ENCODE results near the gene MYO16. TPM values are rescaled to one million over a fixed set of nuclear protein-coding genes. Genes with fewer than 3 reads are reported as not detected.

MYO16 gene
- total RNA-seq, 1 donor from 2014 or later, result not detected

DNA sequence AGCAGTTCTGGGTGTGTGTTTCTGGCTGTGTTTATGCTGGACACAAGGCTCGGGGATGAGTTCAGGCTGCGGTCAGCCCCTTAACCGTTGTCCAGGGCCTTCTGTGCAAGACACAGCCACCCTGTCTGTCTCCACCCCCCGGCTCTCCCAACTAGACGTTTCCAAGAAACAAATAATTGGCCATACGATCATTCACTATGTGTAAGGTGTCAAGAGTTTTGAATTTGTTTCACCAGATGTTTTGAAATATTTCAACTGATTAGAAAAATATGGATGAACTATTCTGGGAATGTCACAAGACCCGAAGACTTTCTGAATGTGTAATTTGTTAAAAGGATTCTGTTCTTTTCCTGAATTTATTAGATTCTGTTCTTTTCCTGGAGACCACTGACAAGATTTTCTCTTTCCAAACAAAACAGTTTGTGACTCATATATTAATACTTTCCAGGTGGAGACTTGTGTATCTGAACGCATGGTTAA, 318.2 kb downstream of the MYO16 start:
- no peak for DNase-seq (ENCODE audit: low spot score)
- intact Hi-C loops (cut with micrococcal nuclease), result no loop called here
- Mint-ChIP-seq H3K9me3 (no peaks in the 10 kb centered on the region), H3K4me1 (ENCODE audit: low read depth) (no peaks in the 10 kb centered on the region), H3K27me3 (ENCODE audit: insufficient read depth) (peaks cover 2% of the 10 kb centered on the region), H3K27ac (no peak overlapping the region), H3K36me3 (ENCODE audit: low read depth) (no peaks in the 10 kb centered on the region), H3K4me3 (no peak overlapping the region)

DNA sequence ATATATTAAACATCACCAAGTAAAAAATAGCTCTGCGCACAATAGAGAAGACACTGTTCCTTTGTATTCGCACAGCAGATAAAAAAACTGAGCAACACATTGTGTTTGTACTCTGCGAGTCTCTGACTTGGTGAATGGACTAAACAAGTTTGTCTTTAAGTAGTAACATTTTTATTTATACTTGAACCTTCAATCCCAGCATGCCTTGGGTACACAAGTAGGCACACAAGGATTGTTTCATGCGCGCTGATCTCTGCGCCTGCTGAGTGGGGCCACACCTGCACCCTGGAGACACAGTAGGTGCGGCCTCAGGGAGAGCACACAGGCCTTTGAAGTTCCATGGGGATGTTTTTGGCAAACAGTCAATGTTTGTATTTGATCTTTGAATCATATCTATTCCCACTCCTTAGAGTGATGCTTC, 318.9 kb downstream of the MYO16 start:
- DNase-seq (ENCODE audit: low spot score), result no peak
- Mint-ChIP-seq H3K4me3 (no peak overlapping the region), H3K36me3 (ENCODE audit: low read depth) (no peaks in the 10 kb centered on the region), H3K27me3 (ENCODE audit: insufficient read depth) (peaks cover 2% of the 10 kb centered on the region), H3K4me1 (ENCODE audit: low read depth) (no peaks in the 10 kb centered on the region), H3K9me3 (no peaks in the 10 kb centered on the region), H3K27ac (no peak overlapping the region)
- intact Hi-C loops (cut with micrococcal nuclease), result no loop called here

DNA sequence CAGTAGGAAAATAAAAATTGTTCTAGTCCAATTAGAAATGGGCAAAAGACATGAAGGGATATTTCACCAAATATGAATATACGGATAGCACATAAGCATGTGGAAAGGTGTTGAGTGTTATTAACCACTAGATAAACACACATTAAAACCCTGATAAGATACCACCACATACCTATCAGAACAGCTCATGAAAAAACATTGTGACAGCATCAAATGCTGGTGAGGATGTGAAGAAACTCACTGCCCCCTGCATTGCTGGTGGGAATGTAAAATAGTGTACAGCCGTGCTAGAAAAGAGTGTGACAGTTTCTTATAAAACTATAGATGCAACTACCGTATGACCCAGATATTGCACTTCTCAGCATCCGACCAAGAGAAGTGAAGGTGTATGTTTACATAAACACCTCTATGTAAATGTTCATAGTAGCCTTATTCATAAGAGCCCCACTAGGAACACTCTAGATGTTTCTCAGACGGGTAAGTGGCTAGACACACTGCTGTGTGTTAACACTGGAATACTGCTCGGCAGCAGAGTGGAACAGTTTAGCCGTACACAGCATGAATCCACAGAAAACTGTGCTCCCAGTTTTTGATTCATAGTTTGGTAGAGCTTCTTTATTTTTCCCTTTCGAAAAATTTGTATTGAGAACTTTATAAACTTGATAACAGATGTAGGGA, 321.1 kb downstream of the MYO16 start:
- H3K9me3 Mint-ChIP-seq, result no peaks in the 10 kb centered on the region
- no peaks in the 10 kb centered on the region for H3K36me3 Mint-ChIP-seq (ENCODE audit: low read depth)
- no peak overlapping the region for H3K4me3 Mint-ChIP-seq
- no peak for DNase-seq (ENCODE audit: low spot score)
- intact Hi-C loops (cut with micrococcal nuclease), result no loop called here
- peaks cover 2% of the 10 kb centered on the region for H3K27me3 Mint-ChIP-seq (ENCODE audit: insufficient read depth)
- no peak overlapping the region for H3K27ac Mint-ChIP-seq
- no peaks in the 10 kb centered on the region for H3K4me1 Mint-ChIP-seq (ENCODE audit: low read depth)

DNA sequence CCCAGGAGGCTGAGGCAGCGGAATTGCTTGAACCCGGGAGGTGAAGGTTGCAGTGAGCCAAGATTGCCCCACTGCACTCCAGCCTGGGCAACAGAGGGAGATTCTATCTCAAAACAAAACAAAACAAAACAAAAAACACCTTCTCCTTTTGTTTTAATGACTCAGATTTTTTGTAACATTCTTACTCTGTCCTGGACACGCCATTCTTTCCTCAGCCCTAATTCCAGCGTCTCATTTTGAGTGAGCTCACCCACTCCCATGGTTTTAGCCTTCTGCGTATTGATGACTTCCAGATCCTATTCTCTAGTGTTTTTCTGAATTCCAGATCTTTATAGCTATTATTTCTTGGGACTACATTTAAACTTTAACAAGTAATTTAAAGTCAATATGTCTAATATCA, 326.3 kb downstream of the MYO16 start:
- Mint-ChIP-seq H3K27ac (no peak overlapping the region), H3K36me3 (ENCODE audit: low read depth) (no peaks in the 10 kb centered on the region), H3K4me1 (ENCODE audit: low read depth) (no peaks in the 10 kb centered on the region), H3K9me3 (no peaks in the 10 kb centered on the region), H3K27me3 (ENCODE audit: insufficient read depth) (peaks cover 6% of the 10 kb centered on the region), H3K4me3 (no peak overlapping the region)
- intact Hi-C loops (cut with micrococcal nuclease), result no loop called here
- no peak for DNase-seq (ENCODE audit: low spot score)

DNA sequence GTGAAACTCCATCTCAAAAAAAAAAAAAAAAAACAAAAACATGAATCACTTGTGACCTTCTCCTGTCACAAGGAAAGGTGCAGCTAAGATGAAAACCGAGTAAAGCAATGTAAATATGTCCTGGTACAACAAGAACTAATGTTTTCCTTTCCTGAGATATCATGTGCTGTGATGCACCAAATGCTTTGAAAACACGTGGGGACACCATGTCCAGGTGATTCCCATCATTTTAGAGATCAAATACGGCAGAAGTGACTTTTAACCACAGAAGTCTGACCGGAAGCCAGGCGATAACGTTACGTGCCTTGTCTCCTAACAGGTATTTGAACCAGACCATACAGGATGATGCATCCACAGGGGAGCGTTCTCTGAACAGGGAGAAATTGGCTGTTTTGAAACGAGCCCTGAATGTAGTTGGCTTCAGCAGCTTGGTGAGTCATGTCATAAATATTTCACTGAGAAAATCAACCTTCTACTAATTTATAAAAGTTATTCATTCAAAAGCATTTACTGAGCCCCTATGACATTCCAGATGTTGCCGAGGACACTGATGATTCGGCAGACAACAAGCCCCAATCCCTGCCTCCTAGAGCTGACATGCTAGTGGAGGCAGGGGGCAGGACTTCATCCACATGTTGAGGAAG, 328.1 kb downstream of the MYO16 start:
- H3K9me3 Mint-ChIP-seq, result no peaks in the 10 kb centered on the region
- no peaks in the 10 kb centered on the region for H3K36me3 Mint-ChIP-seq (ENCODE audit: low read depth)
- peaks cover 4% of the 10 kb centered on the region for H3K4me1 Mint-ChIP-seq (ENCODE audit: low read depth)
- DNase-seq (ENCODE audit: low spot score), result no peak
- peaks cover 6% of the 10 kb centered on the region for H3K27me3 Mint-ChIP-seq (ENCODE audit: insufficient read depth)
- intact Hi-C loops (cut with micrococcal nuclease), result no loop called here
- no peak overlapping the region for H3K4me3 Mint-ChIP-seq
- no peak overlapping the region for H3K27ac Mint-ChIP-seq

DNA sequence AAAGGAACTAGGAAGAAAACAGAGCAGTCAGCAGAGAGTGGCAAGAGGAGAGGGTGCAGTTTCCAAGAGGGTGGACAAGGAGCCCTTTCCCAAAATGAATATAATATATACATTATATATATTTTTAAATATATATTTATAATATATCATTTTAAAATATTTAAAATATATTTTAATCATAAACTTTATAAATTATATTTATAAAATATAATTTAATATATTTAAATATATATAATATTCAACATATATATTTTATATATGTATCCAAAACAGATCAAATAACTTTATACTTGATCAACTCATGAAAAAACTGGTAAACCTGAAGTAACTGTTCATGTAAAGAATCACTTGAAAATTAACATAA, 328.6 kb downstream of the MYO16 start:
- H3K4me3 Mint-ChIP-seq, result no peak overlapping the region
- DNase-seq (ENCODE audit: low spot score), result no peak

DNA sequence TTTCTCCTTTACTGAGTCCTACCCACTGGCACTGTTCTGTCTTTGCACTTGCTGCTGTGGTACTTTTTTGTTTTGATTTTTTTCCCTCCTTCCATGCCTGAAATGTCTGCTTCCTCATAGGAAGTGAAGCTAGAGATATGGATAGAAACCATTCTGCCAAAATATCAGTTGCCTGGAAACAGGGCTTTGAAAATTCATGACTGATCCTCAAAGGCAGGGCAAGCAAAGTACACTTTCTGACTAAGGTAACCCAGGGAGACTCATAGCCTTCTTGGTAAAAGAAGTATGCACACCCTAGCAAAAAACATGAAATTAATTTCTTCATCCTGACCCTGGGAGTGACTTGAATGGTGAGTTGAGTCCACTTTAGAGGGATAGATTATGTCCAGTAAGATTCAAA, 329.8 kb downstream of the MYO16 start:
- Mint-ChIP-seq H3K4me3 (no peak overlapping the region), H3K27ac (no peak overlapping the region)

More for the DNA sequence above, 328.6 kb downstream of the MYO16 start:
- intact Hi-C loops (cut with micrococcal nuclease), result no loop called here
- H3K4me1 Mint-ChIP-seq (ENCODE audit: low read depth), result peaks cover 4% of the 10 kb centered on the region
- H3K27me3 Mint-ChIP-seq (ENCODE audit: insufficient read depth), result peaks cover 6% of the 10 kb centered on the region
- H3K9me3 Mint-ChIP-seq, result no peaks in the 10 kb centered on the region
- no peak overlapping the region for H3K27ac Mint-ChIP-seq
- H3K36me3 Mint-ChIP-seq (ENCODE audit: low read depth), result no peaks in the 10 kb centered on the region

DNA sequence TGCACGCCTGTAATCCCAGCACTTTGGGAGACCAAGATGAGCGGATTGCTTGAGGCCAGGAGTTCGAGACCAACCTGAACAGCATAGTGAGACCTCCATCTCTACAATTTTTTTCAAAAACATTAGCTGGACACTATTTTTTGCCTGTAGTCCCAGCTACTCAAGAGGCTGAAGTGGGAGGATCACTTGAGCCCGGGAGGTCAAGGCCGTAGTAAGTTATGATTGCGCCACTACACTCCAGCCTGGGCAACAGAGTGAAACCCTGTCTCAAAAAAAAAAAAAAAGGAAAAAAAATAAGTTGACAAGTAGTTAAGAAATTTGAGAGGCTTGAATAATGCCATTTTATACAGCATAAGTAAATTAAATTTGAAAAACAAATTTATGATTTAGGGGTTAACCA, 330.6 kb downstream of the MYO16 start:
- peaks cover 10% of the 10 kb centered on the region for H3K27me3 Mint-ChIP-seq (ENCODE audit: insufficient read depth)
- no peak overlapping the region for H3K27ac Mint-ChIP-seq
- intact Hi-C loops (cut with micrococcal nuclease), result loop anchor here (5.0 to 10.0 kb wide), 2 partner anchors 43 to 1265 kb away; no protein-coding TSS in a partner anchor
- H3K9me3 Mint-ChIP-seq, result no peaks in the 10 kb centered on the region
- H3K36me3 Mint-ChIP-seq (ENCODE audit: low read depth), result no peaks in the 10 kb centered on the region
- no peak for DNase-seq (ENCODE audit: low spot score)
- H3K4me1 Mint-ChIP-seq (ENCODE audit: low read depth), result peaks cover 4% of the 10 kb centered on the region
- no peak overlapping the region for H3K4me3 Mint-ChIP-seq

More for the DNA sequence above, 329.8 kb downstream of the MYO16 start:
- Mint-ChIP-seq H3K9me3 (no peaks in the 10 kb centered on the region), H3K4me1 (ENCODE audit: low read depth) (peaks cover 4% of the 10 kb centered on the region), H3K36me3 (ENCODE audit: low read depth) (no peaks in the 10 kb centered on the region), H3K27me3 (ENCODE audit: insufficient read depth) (peaks cover 10% of the 10 kb centered on the region)
- no peak for DNase-seq (ENCODE audit: low spot score)
- intact Hi-C loops (cut with micrococcal nuclease), result no loop called here

DNA sequence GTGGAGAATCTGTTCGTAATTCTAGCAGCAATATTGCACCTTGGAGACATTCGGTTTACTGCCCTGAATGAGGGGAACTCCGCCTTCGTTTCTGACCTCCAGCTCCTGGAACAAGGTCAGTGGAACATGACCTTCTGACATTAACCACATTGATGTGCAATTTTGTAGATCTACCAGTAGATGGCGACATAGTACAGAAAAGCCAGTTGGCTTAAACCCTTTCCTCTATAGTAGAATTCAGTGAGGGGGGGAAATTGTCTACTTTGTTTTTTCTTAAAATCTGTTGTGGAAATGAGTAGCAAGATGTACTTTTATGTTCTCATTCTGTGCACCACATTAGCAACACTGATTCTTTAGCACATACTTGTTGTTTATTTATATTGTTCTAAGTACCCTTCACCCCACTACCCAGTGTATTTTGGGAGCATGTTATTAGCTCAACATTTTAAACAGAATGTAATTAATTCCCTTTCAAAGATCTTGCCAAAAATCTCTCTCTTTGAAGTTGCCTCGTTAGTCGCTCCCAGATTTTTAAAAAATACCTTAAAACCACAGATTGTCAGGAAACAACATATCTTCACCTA, 332.2 kb downstream of the MYO16 start:
- Mint-ChIP-seq H3K36me3 (ENCODE audit: low read depth) (no peaks in the 10 kb centered on the region), H3K4me1 (ENCODE audit: low read depth) (peaks cover 4% of the 10 kb centered on the region), H3K27me3 (ENCODE audit: insufficient read depth) (peaks cover 4% of the 10 kb centered on the region), H3K9me3 (no peaks in the 10 kb centered on the region), H3K27ac (no peak overlapping the region), H3K4me3 (no peak overlapping the region)
- intact Hi-C loops (cut with micrococcal nuclease), result loop anchor here (1.0 to 10.0 kb wide), 6 partner anchors 44 to 1451 kb away; no protein-coding TSS in a partner anchor
- no peak for DNase-seq (ENCODE audit: low spot score)

DNA sequence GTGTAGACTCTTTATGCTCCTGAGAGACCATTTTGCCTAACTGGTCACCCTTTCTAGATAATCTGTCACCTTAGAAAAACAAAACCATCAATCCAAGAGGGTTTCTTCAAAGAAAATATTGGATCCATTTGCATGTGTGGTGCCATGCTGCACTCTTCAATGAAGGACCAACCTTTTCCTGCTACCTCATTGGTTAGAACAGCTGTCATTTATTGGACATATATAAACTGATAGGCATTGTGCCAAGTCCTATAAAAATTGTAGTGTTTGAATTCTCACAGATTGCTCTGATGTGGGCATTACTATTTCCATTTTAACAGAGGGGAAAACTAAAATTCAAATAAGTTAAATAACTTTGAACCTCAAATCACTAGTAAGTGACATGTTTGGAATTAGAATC, 333.2 kb downstream of the MYO16 start:
- no peaks in the 10 kb centered on the region for H3K9me3 Mint-ChIP-seq
- no peak overlapping the region for H3K4me3 Mint-ChIP-seq
- DNase-seq (ENCODE audit: low spot score), result no peak
- peaks cover 4% of the 10 kb centered on the region for H3K27me3 Mint-ChIP-seq (ENCODE audit: insufficient read depth)
- H3K4me1 Mint-ChIP-seq (ENCODE audit: low read depth), result peaks cover 4% of the 10 kb centered on the region
- no peaks in the 10 kb centered on the region for H3K36me3 Mint-ChIP-seq (ENCODE audit: low read depth)
- H3K27ac Mint-ChIP-seq, result no peak overlapping the region
- intact Hi-C loops (cut with micrococcal nuclease), result loop anchor here (5.0 to 10.0 kb wide), 2 partner anchors 45 to 1262 kb away; no protein-coding TSS in a partner anchor

DNA sequence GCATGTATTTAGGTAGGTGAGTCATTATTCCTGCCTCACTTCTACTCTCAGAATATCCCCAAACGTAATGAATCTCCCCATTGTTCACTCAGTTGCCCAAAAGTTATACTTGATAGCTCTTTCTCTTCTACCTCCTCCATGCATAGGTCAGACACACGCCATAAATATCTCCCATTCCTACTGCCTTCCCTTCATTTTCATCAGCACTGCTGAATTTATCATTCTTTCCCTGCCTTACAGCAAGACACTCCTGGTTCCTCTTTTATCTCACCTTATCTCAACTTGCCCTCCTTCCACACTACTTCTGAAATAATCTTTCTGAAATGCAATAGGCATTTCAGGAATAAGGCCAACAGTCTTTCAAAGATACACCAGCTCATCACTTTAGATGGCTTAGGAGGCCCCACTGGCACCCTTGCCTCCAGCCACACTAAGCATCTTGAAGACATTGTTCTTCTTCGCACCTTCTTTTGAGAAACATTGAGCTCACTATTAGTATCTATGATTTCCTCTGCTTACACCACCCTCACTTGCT, 333.9 kb downstream of the MYO16 start:
- Mint-ChIP-seq H3K4me1 (ENCODE audit: low read depth) (peaks cover 4% of the 10 kb centered on the region), H3K36me3 (ENCODE audit: low read depth) (no peaks in the 10 kb centered on the region), H3K27me3 (ENCODE audit: insufficient read depth) (peaks cover 4% of the 10 kb centered on the region), H3K9me3 (no peaks in the 10 kb centered on the region), H3K27ac (no peak overlapping the region), H3K4me3 (no peak overlapping the region)
- intact Hi-C loops (cut with micrococcal nuclease), result loop anchor here (5.0 to 10.0 kb wide), 2 partner anchors 46 to 1261 kb away; no protein-coding TSS in a partner anchor
- DNase-seq (ENCODE audit: low spot score), result no peak

DNA sequence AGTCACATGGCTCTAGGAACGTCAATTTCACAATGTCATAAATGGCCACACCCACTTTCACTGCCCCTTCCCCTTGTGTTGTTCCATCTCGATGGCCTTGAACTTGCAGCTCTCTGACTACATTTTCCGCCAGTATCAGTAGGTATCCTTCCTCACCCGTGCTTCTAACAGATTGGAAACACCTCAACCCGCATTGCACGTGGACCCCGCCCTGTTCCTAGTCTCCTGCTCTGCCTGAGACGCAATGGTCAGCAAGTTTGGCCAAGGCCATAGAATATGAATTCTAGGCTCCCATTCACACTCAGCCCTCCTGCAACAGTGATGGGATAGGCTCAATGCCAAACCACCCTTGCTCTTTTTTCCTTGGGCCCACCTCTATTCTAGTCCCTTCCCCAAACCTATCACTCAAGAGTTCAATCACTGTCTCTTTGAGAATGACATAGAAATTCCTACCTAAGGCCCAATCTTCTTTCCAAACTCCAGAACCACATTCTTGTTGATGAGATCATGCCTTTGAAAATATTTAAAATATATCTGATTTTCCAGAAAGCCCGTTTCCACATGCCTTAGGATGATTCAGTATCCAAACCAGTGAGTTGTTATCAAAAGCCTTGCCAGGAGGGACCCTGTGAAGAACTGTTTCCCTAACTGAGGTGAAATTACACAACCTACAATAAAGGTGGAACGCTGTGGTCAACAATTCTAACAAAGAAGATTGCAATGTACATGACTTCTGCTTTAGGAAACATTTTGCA, 334.6 kb downstream of the MYO16 start:
- Mint-ChIP-seq H3K27ac (no peak overlapping the region), H3K9me3 (no peaks in the 10 kb centered on the region), H3K36me3 (ENCODE audit: low read depth) (no peaks in the 10 kb centered on the region), H3K27me3 (ENCODE audit: insufficient read depth) (peaks cover 4% of the 10 kb centered on the region), H3K4me1 (ENCODE audit: low read depth) (peaks cover 4% of the 10 kb centered on the region), H3K4me3 (no peak overlapping the region)
- DNase-seq (ENCODE audit: low spot score), result no peak
- intact Hi-C loops (cut with micrococcal nuclease), result loop anchor here (5.0 to 10.0 kb wide), 2 partner anchors 47 to 1261 kb away; no protein-coding TSS in a partner anchor

Measured in activated T-helper 1 cell treated with anti-CD3 and anti-CD28 coated beads, Interleukin-12 subunit alpha, Interleukin-12 subunit beta, Interleukin-2, Interleukin-4 antibody, amounts not matched to agents 30 ng/mL and 10 ng/mL and 1 ng/mL, durations not matched to agents 14 hours and 24 hours and 36 hours (primary cell).